H1 (cell line): ENCODE measurements around the gene TDRD12.
"Not testable (repeated sequence)": the region's sequence is repeated elsewhere in the genome, so short reads cannot be mapped to it uniquely, and the experiment has no call there.

ENCODE experiments used
- CTCF ChIP-seq, 3 experiments: IDR thresholded peaks; 1 replicate in 2 of 3; 2 replicates in 1 of 3; pipeline versions ENCODE4 v1.5.1 to v1.6.1; 2011; ENCODE audit warnings: low read length in 3 of 3, mild to moderate bottlenecking in 3 of 3, inconsistent platforms in 2 of 3, low read depth in 1 of 3, moderate library complexity in 1 of 3; ENCODE audit not compliant: insufficient read depth in 1 of 3; ENCODE audit errors: control extremely low read depth in 1 of 3
- EGR1 ChIP-seq: IDR thresholded peaks from 2 replicates; pipeline ENCODE4 v1.6.1; 2011; ENCODE audit warnings: low read depth, low read length, borderline replicate concordance
- MAX ChIP-seq: IDR thresholded peaks from 2 replicates; pipeline ENCODE4 v1.6.1; 2012; ENCODE audit warnings: inconsistent platforms
- PHF8 ChIP-seq: fragments of 200-600 bp; sonication (generic); conservative IDR thresholded peaks from 2 replicates; pipeline ENCODE4 v1.7.1; 2012; ENCODE audit warnings: low read depth, mild to moderate bottlenecking, inconsistent platforms, low read length, moderate library complexity
- RNF2 ChIP-seq: fragments of 200-900, 300-1000 bp; sonication (generic); IDR thresholded peaks from 2 replicates; pipeline ENCODE4 v1.7.1; 2016; ENCODE audit warnings: borderline replicate concordance, low read depth, mild to moderate bottlenecking, antibody characterized with exemption, low read length; ENCODE audit not compliant: poor library complexity, severe bottlenecking; ENCODE audit errors: missing control alignments
- TAF1 ChIP-seq: IDR thresholded peaks from 2 replicates; pipeline ENCODE4 v1.6.1; 2011; ENCODE audit warnings: mild to moderate bottlenecking, low read depth, low read length
- ZNF274 ChIP-seq: IDR thresholded peaks from 2 replicates; pipeline ENCODE4 v1.7.0; 2012; ENCODE audit warnings: low read length, borderline replicate concordance; ENCODE audit errors: extremely low read depth

- TF ChIP-seq PHF8; CTCF (IDR thresholded peaks at IDR 0.05; ENCODE audit: control extremely low read depth in 1 of 3, insufficient read depth in 1 of 3, low read depth in 1 of 3, low read length in 3 of 3); RNF2; EGR1; TAF1; ZNF274; MAX: not testable (repeated sequence)
Measured at GRCh38 chr19:32787895-32788294, 68.3 kb downstream of the TDRD12 start.
